Measurements from ENCODE around the gene NUDT14. TPM values are rescaled to one million over a fixed set of nuclear protein-coding genes. Genes with fewer than 3 reads are reported as not detected.

The NUDT14 gene
- total RNA-seq, 4 donors from 2014 or later = 12.9 to 19.4 (median 15.7) TPM

GRCh38 chr14:105132921-105133654, 48.0 kb downstream of the NUDT14 start:
- H3K4me3 ChIP-seq (ENCODE audit: low read depth, poor library complexity, severe bottlenecking) = no peak overlapping the region
- peak in 1 of 2 donors; percentile 10 for DNase-seq (ENCODE audit: low spot score in 2 of 2)
- TF ChIP-seq POLR2A (IDR thresholded peaks at IDR 0.05) = no peak
- TF ChIP-seq, protein P1, sequence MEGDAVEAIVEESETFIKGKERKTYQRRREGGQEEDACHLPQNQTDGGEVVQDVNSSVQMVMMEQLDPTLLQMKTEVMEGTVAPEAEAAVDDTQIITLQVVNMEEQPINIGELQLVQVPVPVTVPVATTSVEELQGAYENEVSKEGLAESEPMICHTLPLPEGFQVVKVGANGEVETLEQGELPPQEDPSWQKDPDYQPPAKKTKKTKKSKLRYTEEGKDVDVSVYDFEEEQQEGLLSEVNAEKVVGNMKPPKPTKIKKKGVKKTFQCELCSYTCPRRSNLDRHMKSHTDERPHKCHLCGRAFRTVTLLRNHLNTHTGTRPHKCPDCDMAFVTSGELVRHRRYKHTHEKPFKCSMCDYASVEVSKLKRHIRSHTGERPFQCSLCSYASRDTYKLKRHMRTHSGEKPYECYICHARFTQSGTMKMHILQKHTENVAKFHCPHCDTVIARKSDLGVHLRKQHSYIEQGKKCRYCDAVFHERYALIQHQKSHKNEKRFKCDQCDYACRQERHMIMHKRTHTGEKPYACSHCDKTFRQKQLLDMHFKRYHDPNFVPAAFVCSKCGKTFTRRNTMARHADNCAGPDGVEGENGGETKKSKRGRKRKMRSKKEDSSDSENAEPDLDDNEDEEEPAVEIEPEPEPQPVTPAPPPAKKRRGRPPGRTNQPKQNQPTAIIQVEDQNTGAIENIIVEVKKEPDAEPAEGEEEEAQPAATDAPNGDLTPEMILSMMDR (IDR thresholded peaks at IDR 0.05) = no peak
- intact Hi-C loops (cut with DNase I; ENCODE audit: low total_unique reads) = no loop called here
- 59 to 67% methylated on average over 4 of the region's 4 CpGs for WGBS, 2 donors

DNA sequence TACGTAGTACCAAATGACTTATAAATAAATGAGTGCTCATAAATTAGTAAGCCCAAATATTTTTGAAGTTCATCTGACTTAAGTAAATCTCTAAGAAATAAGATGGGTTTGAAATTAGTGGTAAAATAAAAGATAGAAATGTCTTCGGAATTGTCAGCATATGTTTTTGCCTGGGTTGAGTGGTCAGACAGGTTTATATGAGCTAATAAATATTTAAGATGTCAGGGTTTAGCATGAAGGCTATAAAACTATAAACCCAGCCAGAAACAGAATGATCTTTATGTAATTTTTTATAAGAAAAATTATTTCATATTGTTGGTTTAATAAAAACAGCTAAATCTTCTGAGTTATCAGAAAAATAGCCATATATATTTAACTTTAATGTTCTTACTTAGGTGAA, 49.9 kb downstream of the NUDT14 start:
- intact Hi-C loops (cut with DNase I; ENCODE audit: low total_unique reads) = no loop called here
- H3K4me3 ChIP-seq (ENCODE audit: low read depth, poor library complexity, severe bottlenecking) = no peak overlapping the region
- DNase-seq (ENCODE audit: low spot score in 2 of 2) = no peak
- 81 to 85% methylated on average over 2 of the region's 2 CpGs for WGBS, 2 donors
- TF ChIP-seq, protein P1 (IDR thresholded peaks at IDR 0.05) = no peak
- no peak for TF ChIP-seq POLR2A (IDR thresholded peaks at IDR 0.05)

- TF ChIP-seq, protein P1 (IDR thresholded peaks at IDR 0.05) = no peak
- TF ChIP-seq POLR2A (IDR thresholded peaks at IDR 0.05) = no peak
- WGBS, 2 donors = 60 to 70% methylated on average over 5 of the region's 5 CpGs
- intact Hi-C loops (cut with DNase I; ENCODE audit: low total_unique reads) = no loop called here
- no peak overlapping the region for H3K4me3 ChIP-seq (ENCODE audit: low read depth, poor library complexity, severe bottlenecking)
- peak in 1 of 2 donors; percentile 42 for DNase-seq (ENCODE audit: low spot score in 2 of 2)
Measured at GRCh38 chr14:105128059-105128458, 53.1 kb downstream of the NUDT14 start.

DNA sequence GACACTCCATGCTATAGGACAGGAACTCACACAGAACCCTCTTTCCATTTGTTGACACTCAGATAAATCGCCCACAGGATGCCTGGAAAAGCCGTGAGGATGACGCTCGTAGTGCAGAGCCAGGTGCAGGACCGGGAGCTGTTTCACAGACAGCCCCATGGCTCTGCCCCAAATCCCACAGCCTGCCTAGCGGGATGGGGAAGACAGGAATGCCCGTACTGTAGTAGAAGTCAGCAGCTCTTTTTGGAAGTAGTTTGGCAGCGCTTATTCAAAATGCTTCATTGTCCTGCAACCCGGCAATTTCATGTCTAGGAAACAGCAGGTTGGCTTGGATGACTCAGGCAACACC, 54.2 kb downstream of the NUDT14 start:
- WGBS, 2 donors = 31 to 40% methylated on average over 9 of the region's 9 CpGs
- DNase-seq (ENCODE audit: low spot score in 2 of 2) = peak in 1 of 2 donors; percentile 76
- no peak for TF ChIP-seq POLR2A (IDR thresholded peaks at IDR 0.05)
- TF ChIP-seq, protein P1 (IDR thresholded peaks at IDR 0.05) = no peak
- no peak overlapping the region for H3K4me3 ChIP-seq (ENCODE audit: low read depth, poor library complexity, severe bottlenecking)
- intact Hi-C loops (cut with DNase I; ENCODE audit: low total_unique reads) = no loop called here

GRCh38 chr14:105126126-105126980, 54.8 kb downstream of the NUDT14 start:
- no peak for TF ChIP-seq POLR2A (IDR thresholded peaks at IDR 0.05)
- TF ChIP-seq, protein P1 (IDR thresholded peaks at IDR 0.05) = no peak
- WGBS, 2 donors = 57 to 67% methylated on average over 22 of the region's 22 CpGs
- intact Hi-C loops (cut with DNase I; ENCODE audit: low total_unique reads) = no loop called here
- no peak overlapping the region for H3K4me3 ChIP-seq (ENCODE audit: low read depth, poor library complexity, severe bottlenecking)
- peak in 1 of 2 donors; percentile 79 for DNase-seq (ENCODE audit: low spot score in 2 of 2)

Data from lower leg skin (tissue), 4 donors.